Measurements from ENCODE around the gene HADH. TPM values are rescaled to one million over a fixed set of nuclear protein-coding genes. Genes with fewer than 3 reads are reported as not detected.

The HADH gene
- polyA plus RNA-seq, 2 of the 4 experiments (the other 2 are of a cell fraction) = 22.7 to 23.7 TPM

GRCh38 chr4:108024878-108025165 is 35.1 kb downstream of the HADH start:
- CTCF ChIA-PET = interaction anchor here (0.9 kb wide), 1 partner anchor 14 kb away, joined by 3 read pairs; no protein-coding TSS in a partner anchor
- Histone ChIP-seq H3K4me2 (no peak overlapping the region), H3K27ac (no peak overlapping the region), H3K4me1 (no peaks in the 10 kb centered on the region), H3K4me3 (no peak overlapping the region), H3K9me3 (no peaks in the 10 kb centered on the region)
- DNase-seq (ENCODE audit: low read depth in 1 of 2, low spot score in 1 of 2) (no peak), ATAC-seq (no peak), FAIRE-seq (no peak)
- TF ChIP-seq RAD21 (conservative IDR thresholded peaks at IDR 0.05 in 1 of 2, IDR thresholded peaks at IDR 0.05 in 1 of 2) = no peak
- no peak for TF ChIP-seq ZFP36 (IDR thresholded peaks at IDR 0.05; ENCODE audit: borderline replicate concordance, partially characterized antibody)
- TF ChIP-seq EHMT2 (IDR thresholded peaks at IDR 0.05; ENCODE audit: low read depth) = no peak
- no peak for TF ChIP-seq RNF2 (IDR thresholded peaks at IDR 0.05; ENCODE audit: borderline replicate concordance, low read depth)
- no peak for TF ChIP-seq CEBPB (IDR thresholded peaks at IDR 0.05)
- no peak for TF ChIP-seq CHD4 (IDR thresholded peaks at IDR 0.05; ENCODE audit: borderline replicate concordance)
- no peak for TF ChIP-seq PBX3 (IDR thresholded peaks at IDR 0.05)
- no peak for TF ChIP-seq MAZ (IDR thresholded peaks at IDR 0.05; ENCODE audit: borderline replicate concordance, low read depth, low read length)
- POLR2A ChIA-PET = no interaction called here

GRCh38 chr4:108029016-108029720 is 39.5 kb downstream of the HADH start:
- H3K9me3 ChIP-seq = no peaks in the 10 kb centered on the region
- H3K4me2 ChIP-seq = no peak overlapping the region
- no peak for DNase-seq (ENCODE audit: low read depth in 1 of 2, low spot score in 1 of 2)
- ChIA-PET CTCF (interaction anchor here (1.4 to 1.7 kb wide), 2 partner anchors 10 to 544 kb away, joined by 4 to 9 read pairs; no protein-coding TSS in a partner anchor), POLR2A (no interaction called here)
- no peak overlapping the region for H3K4me3 ChIP-seq
- H3K27ac ChIP-seq = no peak overlapping the region
- 93% methylated on average over 9 of the region's 9 CpGs for WGBS (ENCODE audit: missing lambda C conversion rate)
- TF ChIP-seq CTCF (IDR thresholded peaks at IDR 0.05) (no peak), MAFK (IDR thresholded peaks at IDR 0.05; ENCODE audit: partially characterized antibody) (no peak), NFE2L2 (conservative IDR thresholded peaks at IDR 0.05; ENCODE audit: low read length) (no peak), EHMT2 (IDR thresholded peaks at IDR 0.05; ENCODE audit: low read depth) (no peak)
- no peak for ATAC-seq
- no peaks in the 10 kb centered on the region for H3K4me1 ChIP-seq
- FAIRE-seq = no peak

- ChIA-PET POLR2A (no interaction called here), CTCF (interaction anchor here (0.6 to 1.7 kb wide), 5 partner anchors 9 to 543 kb away, joined by 3 to 9 read pairs (median 4); no protein-coding TSS in a partner anchor)
- TF ChIP-seq HMGXB4 (CRISPR knock-in tag; IDR thresholded peaks at IDR 0.05; ENCODE audit: borderline replicate concordance) (no peak), EHMT2 (IDR thresholded peaks at IDR 0.05; ENCODE audit: low read depth) (no peak), CTCF (IDR thresholded peaks at IDR 0.05) (no peak), NFE2L2 (conservative IDR thresholded peaks at IDR 0.05; ENCODE audit: low read length) (no peak), EHF (CRISPR knock-in tag; IDR thresholded peaks at IDR 0.05) (no peak), RNF2 (IDR thresholded peaks at IDR 0.05; ENCODE audit: borderline replicate concordance, low read depth) (no peak), KDM5A (IDR thresholded peaks at IDR 0.05) (no peak), SMC3 (IDR thresholded peaks at IDR 0.05) (no peak), TP53 (CRISPR knock-in tag; IDR thresholded peaks at IDR 0.05) (no peak), FOXS1 (CRISPR knock-in tag; IDR thresholded peaks at IDR 0.05) (no peak), HOXA7 (CRISPR knock-in tag; IDR thresholded peaks at IDR 0.05) (no peak), HEYL (CRISPR knock-in tag; IDR thresholded peaks at IDR 0.05) (no peak), HES2 (IDR thresholded peaks at IDR 0.05) (no peak), CEBPB (IDR thresholded peaks at IDR 0.05) (no peak), NPAS2 (CRISPR knock-in tag; IDR thresholded peaks at IDR 0.05; ENCODE audit: borderline replicate concordance) (no peak), NR3C1 (IDR thresholded peaks at IDR 0.05) (no peak), CBX8 (IDR thresholded peaks at IDR 0.05) (no peak)
- H3K4me3 ChIP-seq = no peak overlapping the region
- ATAC-seq (no peak), FAIRE-seq (no peak), DNase-seq (ENCODE audit: low read depth in 1 of 2, low spot score in 1 of 2) (no peak)
- no peak overlapping the region for H3K4me2 ChIP-seq
- H3K27ac ChIP-seq = no peak overlapping the region
- WGBS (ENCODE audit: missing lambda C conversion rate) = 92% methylated on average over 5 of the region's 5 CpGs
- H3K4me1 ChIP-seq = no peaks in the 10 kb centered on the region
- H3K9me3 ChIP-seq = no peaks in the 10 kb centered on the region
Observed at GRCh38 chr4:108029731-108030130, 40.0 kb downstream of the HADH start.
